WTC11 (cell line): ENCODE results near the gene CDX1. TPM values are rescaled to one million over a fixed set of nuclear protein-coding genes. Genes with fewer than 3 reads are reported as not detected.

ENCODE experiments used
- ATAC-seq: fragments of 200-7000 bp; cut with Tn5 transposase; 2 replicates; pipeline ENCODE4 v1.10.0; 2021; ENCODE audit warnings: mild to moderate bottlenecking, moderate library complexity
- CTCF ChIA-PET: fragments of 300-600 bp; sonication (Branson Sonifier 250); formaldehyde crosslinking; loops from one replicate; lab custom pipeline; 2021; ENCODE audit warnings: antibody characterized with exemption; lab: Charles Lee
- POLR2A ChIA-PET: fragments of 350-600 bp; sonication (Branson Sonifier 250); formaldehyde crosslinking; loops from one replicate; lab custom pipeline; 2021; ENCODE audit warnings: antibody characterized with exemption; lab: Charles Lee
- DNase-seq: peaks from one replicate; pipeline ENCODE4 v3.0.0; 2021; ENCODE audit warnings: low spot score
- H3K27ac Mint-ChIP-seq: 2 replicates; pipeline ENCODE4 v1.8.0; 2021; ENCODE audit warnings: mixed read lengths
- H3K27me3 Mint-ChIP-seq: 2 replicates; pipeline ENCODE4 v1.8.0; 2021; ENCODE audit warnings: low read depth, mild to moderate bottlenecking, moderate library complexity, mixed read lengths
- H3K36me3 Mint-ChIP-seq: 2 replicates; pipeline ENCODE4 v1.8.0; 2021; ENCODE audit warnings: mixed read lengths
- H3K4me1 Mint-ChIP-seq: 2 replicates; pipeline ENCODE4 v1.8.0; 2022; ENCODE audit warnings: mixed read lengths
- H3K4me3 Mint-ChIP-seq: 2 replicates; pipeline ENCODE4 v1.8.0; 2021; ENCODE audit warnings: mild to moderate bottlenecking, moderate library complexity, mixed read lengths
- H3K9me3 Mint-ChIP-seq: 2 replicates; pipeline ENCODE4 v1.8.0; 2021; ENCODE audit warnings: mixed read lengths
- CREM ChIP-seq: sonication (generic); formaldehyde crosslinking; IDR thresholded peaks from 2 replicates; pipeline ENCODE4 v1.8.1; 2022; ENCODE audit warnings: mild to moderate bottlenecking, missing genetic modification reagents, moderate library complexity
- ELF4 ChIP-seq: sonication (generic); formaldehyde crosslinking; IDR thresholded peaks from 2 replicates; pipeline ENCODE4 v1.8.1; 2022; ENCODE audit warnings: low read depth, mild to moderate bottlenecking, moderate library complexity, missing genetic modification reagents
- GTF2I ChIP-seq: fragments of 250-450 bp; sonication (Bioruptor Pico); conservative IDR thresholded peaks from 2 replicates; pipeline ENCODE4 v1.4.0; 2021; ENCODE audit warnings: mild to moderate bottlenecking
- JUN ChIP-seq: sonication (generic); formaldehyde crosslinking; IDR thresholded peaks from 2 replicates; pipeline ENCODE4 v1.8.0; 2023; ENCODE audit warnings: mild to moderate bottlenecking, missing genetic modification reagents
- OVOL2 ChIP-seq: fragments of 250-450 bp; sonication (Bioruptor Pico); IDR thresholded peaks from 2 replicates; pipeline ENCODE4 v1.9.0; 2021; ENCODE audit warnings: mild to moderate bottlenecking, borderline replicate concordance
- SMAD3 ChIP-seq: sonication (generic); formaldehyde crosslinking; IDR thresholded peaks from 2 replicates; pipeline ENCODE4 v1.8.0; 2022; ENCODE audit warnings: missing genetic modification reagents, mild to moderate bottlenecking, borderline replicate concordance
- SMAD4 ChIP-seq: sonication (generic); formaldehyde crosslinking; IDR thresholded peaks from 2 replicates; pipeline ENCODE4 v1.8.0; 2022; ENCODE audit warnings: mild to moderate bottlenecking, missing genetic modification reagents
- SOX15 ChIP-seq: fragments of 250-450 bp; sonication (Bioruptor Pico); IDR thresholded peaks from 2 replicates; pipeline ENCODE4 v1.9.0; 2021; ENCODE audit warnings: mild to moderate bottlenecking
- TEAD4 ChIP-seq: sonication (generic); formaldehyde crosslinking; IDR thresholded peaks from 2 replicates; pipeline ENCODE4 v1.8.0; 2022; ENCODE audit warnings: mild to moderate bottlenecking, missing genetic modification reagents
- ZNF121 ChIP-seq: sonication (generic); formaldehyde crosslinking; IDR thresholded peaks from 2 replicates; pipeline ENCODE4 v1.8.0; 2023; ENCODE audit warnings: missing genetic modification reagents
- ZNF138 ChIP-seq: sonication (generic); formaldehyde crosslinking; conservative IDR thresholded peaks from 2 replicates; pipeline ENCODE4 v1.8.1; 2022; ENCODE audit warnings: mild to moderate bottlenecking, moderate library complexity, missing genetic modification reagents
- total RNA-seq: library from RNA; stranded (reverse); gene quantifications from 3 replicates; pipeline ENCODE4 v1.2.3, GENCODE V29; 2021
- TF ChIP-seq, protein P1 (sequence below): sonication (generic); formaldehyde crosslinking; IDR thresholded peaks from 2 replicates; pipeline ENCODE4 v1.8.0; 2022; ENCODE audit warnings: mild to moderate bottlenecking, missing genetic modification reagents
- TF ChIP-seq, protein P2 (sequence below): sonication (generic); formaldehyde crosslinking; IDR thresholded peaks from 2 replicates; pipeline ENCODE4 v1.8.1; 2022; ENCODE audit warnings: missing genetic modification reagents, borderline replicate concordance
- TF ChIP-seq, protein P3 (sequence below): sonication (generic); formaldehyde crosslinking; IDR thresholded peaks from 2 replicates; pipeline ENCODE4 v1.8.1; 2022; ENCODE audit warnings: low read depth, missing genetic modification reagents, borderline replicate concordance
- TF ChIP-seq, protein P4 (sequence below): sonication (generic); formaldehyde crosslinking; IDR thresholded peaks from 2 replicates; pipeline ENCODE4 v1.8.0; 2023; ENCODE audit warnings: mild to moderate bottlenecking, missing genetic modification reagents
- TF ChIP-seq, protein P5 (sequence below): fragments of 200-600 bp; IDR thresholded peaks from 2 replicates; pipeline ENCODE4 v1.8.0; 2022; ENCODE audit warnings: antibody characterized with exemption
- TF ChIP-seq, protein P6 (sequence below): sonication (generic); formaldehyde crosslinking; IDR thresholded peaks from 2 replicates; pipeline ENCODE4 v1.8.1; 2022; ENCODE audit warnings: mild to moderate bottlenecking, missing genetic modification reagents, moderate library complexity, borderline replicate concordance

CDX1 gene
- total RNA-seq, 1 experiment from 2014 or later, result 0.13 TPM

DNA sequence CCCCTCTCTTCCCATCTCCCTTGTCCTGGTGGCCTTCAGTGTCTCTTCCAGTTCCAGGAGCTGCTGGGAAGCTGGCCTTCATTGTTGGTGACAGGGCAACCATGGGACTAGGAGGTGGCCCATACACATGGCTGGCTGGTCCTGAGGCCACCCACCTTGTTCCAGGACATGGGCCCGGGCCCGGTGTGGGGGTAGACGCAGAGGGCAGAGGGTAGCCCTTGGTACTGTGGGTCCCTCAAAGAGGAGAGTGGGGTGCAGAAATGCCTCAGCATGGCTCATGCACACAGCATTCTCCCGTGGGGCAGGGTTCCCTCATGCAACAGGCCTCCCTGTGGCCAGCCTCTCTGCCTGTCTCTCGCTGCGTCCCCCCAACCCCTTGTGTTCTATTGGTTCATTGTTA is 44.1 kb downstream of the CDX1 start:
- no peak for ATAC-seq
- POLR2A ChIA-PET, result interaction anchor here (0.5 kb wide), 1 partner anchor 156 kb away, joined by 3 read pairs; no protein-coding TSS in a partner anchor
- no peak for TF ChIP-seq ZNF121
- no peak for TF ChIP-seq GTF2I (CRISPR knock-in tag)
- TF ChIP-seq, protein P1, sequence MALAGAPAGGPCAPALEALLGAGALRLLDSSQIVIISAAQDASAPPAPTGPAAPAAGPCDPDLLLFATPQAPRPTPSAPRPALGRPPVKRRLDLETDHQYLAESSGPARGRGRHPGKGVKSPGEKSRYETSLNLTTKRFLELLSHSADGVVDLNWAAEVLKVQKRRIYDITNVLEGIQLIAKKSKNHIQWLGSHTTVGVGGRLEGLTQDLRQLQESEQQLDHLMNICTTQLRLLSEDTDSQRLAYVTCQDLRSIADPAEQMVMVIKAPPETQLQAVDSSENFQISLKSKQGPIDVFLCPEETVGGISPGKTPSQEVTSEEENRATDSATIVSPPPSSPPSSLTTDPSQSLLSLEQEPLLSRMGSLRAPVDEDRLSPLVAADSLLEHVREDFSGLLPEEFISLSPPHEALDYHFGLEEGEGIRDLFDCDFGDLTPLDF (CRISPR knock-in tag), result no peak
- no peak for TF ChIP-seq OVOL2
- no peak for TF ChIP-seq JUN
- no peak for TF ChIP-seq TEAD4
- TF ChIP-seq, protein P2, sequence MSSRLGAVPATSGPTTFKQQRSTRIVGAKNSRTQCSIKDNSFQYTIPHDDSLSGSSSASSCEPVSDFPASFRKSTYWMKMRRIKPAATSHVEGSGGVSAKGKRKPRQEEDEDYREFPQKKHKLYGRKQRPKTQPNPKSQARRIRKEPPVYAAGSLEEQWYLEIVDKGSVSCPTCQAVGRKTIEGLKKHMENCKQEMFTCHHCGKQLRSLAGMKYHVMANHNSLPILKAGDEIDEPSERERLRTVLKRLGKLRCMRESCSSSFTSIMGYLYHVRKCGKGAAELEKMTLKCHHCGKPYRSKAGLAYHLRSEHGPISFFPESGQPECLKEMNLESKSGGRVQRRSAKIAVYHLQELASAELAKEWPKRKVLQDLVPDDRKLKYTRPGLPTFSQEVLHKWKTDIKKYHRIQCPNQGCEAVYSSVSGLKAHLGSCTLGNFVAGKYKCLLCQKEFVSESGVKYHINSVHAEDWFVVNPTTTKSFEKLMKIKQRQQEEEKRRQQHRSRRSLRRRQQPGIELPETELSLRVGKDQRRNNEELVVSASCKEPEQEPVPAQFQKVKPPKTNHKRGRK (CRISPR knock-in tag), result no peak
- TF ChIP-seq SOX15 (CRISPR knock-in tag), result no peak
- TF ChIP-seq ZNF138 (CRISPR knock-in tag), result no peak
- no peak for TF ChIP-seq SMAD4
- TF ChIP-seq CREM (CRISPR knock-in tag), result no peak
- TF ChIP-seq, protein P3, sequence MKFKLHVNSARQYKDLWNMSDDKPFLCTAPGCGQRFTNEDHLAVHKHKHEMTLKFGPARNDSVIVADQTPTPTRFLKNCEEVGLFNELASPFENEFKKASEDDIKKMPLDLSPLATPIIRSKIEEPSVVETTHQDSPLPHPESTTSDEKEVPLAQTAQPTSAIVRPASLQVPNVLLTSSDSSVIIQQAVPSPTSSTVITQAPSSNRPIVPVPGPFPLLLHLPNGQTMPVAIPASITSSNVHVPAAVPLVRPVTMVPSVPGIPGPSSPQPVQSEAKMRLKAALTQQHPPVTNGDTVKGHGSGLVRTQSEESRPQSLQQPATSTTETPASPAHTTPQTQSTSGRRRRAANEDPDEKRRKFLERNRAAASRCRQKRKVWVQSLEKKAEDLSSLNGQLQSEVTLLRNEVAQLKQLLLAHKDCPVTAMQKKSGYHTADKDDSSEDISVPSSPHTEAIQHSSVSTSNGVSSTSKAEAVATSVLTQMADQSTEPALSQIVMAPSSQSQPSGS (CRISPR knock-in tag), result no peak
- no peak for TF ChIP-seq SMAD3 (CRISPR knock-in tag)
- no peak for TF ChIP-seq ELF4 (CRISPR knock-in tag)
- TF ChIP-seq, protein P4, sequence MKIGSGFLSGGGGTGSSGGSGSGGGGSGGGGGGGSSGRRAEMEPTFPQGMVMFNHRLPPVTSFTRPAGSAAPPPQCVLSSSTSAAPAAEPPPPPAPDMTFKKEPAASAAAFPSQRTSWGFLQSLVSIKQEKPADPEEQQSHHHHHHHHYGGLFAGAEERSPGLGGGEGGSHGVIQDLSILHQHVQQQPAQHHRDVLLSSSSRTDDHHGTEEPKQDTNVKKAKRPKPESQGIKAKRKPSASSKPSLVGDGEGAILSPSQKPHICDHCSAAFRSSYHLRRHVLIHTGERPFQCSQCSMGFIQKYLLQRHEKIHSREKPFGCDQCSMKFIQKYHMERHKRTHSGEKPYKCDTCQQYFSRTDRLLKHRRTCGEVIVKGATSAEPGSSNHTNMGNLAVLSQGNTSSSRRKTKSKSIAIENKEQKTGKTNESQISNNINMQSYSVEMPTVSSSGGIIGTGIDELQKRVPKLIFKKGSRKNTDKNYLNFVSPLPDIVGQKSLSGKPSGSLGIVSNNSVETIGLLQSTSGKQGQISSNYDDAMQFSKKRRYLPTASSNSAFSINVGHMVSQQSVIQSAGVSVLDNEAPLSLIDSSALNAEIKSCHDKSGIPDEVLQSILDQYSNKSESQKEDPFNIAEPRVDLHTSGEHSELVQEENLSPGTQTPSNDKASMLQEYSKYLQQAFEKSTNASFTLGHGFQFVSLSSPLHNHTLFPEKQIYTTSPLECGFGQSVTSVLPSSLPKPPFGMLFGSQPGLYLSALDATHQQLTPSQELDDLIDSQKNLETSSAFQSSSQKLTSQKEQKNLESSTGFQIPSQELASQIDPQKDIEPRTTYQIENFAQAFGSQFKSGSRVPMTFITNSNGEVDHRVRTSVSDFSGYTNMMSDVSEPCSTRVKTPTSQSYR (CRISPR knock-in tag), result no peak
- TF ChIP-seq, protein P5, sequence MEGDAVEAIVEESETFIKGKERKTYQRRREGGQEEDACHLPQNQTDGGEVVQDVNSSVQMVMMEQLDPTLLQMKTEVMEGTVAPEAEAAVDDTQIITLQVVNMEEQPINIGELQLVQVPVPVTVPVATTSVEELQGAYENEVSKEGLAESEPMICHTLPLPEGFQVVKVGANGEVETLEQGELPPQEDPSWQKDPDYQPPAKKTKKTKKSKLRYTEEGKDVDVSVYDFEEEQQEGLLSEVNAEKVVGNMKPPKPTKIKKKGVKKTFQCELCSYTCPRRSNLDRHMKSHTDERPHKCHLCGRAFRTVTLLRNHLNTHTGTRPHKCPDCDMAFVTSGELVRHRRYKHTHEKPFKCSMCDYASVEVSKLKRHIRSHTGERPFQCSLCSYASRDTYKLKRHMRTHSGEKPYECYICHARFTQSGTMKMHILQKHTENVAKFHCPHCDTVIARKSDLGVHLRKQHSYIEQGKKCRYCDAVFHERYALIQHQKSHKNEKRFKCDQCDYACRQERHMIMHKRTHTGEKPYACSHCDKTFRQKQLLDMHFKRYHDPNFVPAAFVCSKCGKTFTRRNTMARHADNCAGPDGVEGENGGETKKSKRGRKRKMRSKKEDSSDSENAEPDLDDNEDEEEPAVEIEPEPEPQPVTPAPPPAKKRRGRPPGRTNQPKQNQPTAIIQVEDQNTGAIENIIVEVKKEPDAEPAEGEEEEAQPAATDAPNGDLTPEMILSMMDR, result no peak
- TF ChIP-seq, protein P6, sequence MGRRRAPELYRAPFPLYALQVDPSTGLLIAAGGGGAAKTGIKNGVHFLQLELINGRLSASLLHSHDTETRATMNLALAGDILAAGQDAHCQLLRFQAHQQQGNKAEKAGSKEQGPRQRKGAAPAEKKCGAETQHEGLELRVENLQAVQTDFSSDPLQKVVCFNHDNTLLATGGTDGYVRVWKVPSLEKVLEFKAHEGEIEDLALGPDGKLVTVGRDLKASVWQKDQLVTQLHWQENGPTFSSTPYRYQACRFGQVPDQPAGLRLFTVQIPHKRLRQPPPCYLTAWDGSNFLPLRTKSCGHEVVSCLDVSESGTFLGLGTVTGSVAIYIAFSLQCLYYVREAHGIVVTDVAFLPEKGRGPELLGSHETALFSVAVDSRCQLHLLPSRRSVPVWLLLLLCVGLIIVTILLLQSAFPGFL (CRISPR knock-in tag), result no peak

More for the DNA sequence above, 44.1 kb downstream of the CDX1 start:
- Mint-ChIP-seq H3K27ac (no peak overlapping the region), H3K27me3 (peaks cover 3% of the 10 kb centered on the region; the same call in 1 of the 2 replicates), H3K4me3 (peak overlapping the region; percentile 29; the same call in 1 of the 2 replicates), H3K4me1 (peaks cover 47% of the 10 kb centered on the region), H3K36me3 (no peaks in the 10 kb centered on the region), H3K9me3 (no peaks in the 10 kb centered on the region)
- CTCF ChIA-PET, result interaction anchor here (0.6 to 3.2 kb wide), 13 partner anchors 9 to 88 kb away, joined by 3 to 15 read pairs (median 4); no protein-coding TSS in a partner anchor
- no peak for DNase-seq
